C4-2B (cell line): ENCODE measurements around the gene HSD3B7.
A peak's percentile ranks its signal among the peaks of the same experiment; 100 is the strongest.

Source experiments
- H3K27ac ChIP-seq: fragments of 450-650 bp; 2 replicates; pipeline ENCODE4 v1.5.1; 2017
- ZFX ChIP-seq: fragments of 450-650 bp; IDR thresholded peaks from 2 replicates; pipeline ENCODE4 v1.6.1; 2017
- TF ChIP-seq, protein P1 (sequence below): fragments of 450-650 bp; conservative IDR thresholded peaks from 2 replicates; pipeline ENCODE4 v1.5.1; 2017; ENCODE audit warnings: mild to moderate bottlenecking

HSD3B7 gene

DNA sequence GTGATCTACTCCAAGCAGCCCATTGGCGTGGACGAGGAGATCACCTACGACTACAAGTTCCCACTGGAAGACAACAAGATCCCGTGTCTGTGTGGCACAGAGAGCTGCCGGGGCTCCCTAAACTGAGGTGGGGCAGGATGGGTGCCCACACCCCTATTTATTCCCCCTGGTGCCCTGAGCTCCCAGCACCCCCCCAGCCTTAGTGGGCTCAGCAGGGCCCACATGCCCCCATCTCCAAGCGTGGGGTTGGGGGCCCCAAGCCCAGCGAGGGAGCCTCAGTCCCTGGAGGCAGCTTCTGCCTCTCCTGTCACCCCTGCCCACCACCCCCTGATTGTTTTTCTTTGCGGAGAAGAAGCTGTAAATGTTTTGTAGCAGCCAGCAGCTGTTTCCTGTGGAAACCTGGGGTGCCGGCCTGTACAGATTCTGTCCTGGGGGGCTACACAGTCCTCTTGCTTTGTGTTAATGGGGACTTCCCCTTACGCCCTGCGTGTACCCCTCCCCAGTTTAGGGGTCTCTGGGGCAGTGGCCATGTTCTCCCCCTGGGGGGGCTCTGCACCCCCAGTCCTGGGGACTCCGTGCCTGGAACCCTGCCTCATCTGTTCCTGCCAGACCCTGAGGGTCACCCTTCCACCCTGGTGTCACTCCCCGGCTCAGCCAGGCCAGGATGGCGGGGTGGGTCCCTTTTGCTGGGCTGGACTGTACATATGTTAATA lies 953 bp upstream of the HSD3B7 start:
- no peak overlapping the region for H3K27ac ChIP-seq
- TF ChIP-seq, protein P1, sequence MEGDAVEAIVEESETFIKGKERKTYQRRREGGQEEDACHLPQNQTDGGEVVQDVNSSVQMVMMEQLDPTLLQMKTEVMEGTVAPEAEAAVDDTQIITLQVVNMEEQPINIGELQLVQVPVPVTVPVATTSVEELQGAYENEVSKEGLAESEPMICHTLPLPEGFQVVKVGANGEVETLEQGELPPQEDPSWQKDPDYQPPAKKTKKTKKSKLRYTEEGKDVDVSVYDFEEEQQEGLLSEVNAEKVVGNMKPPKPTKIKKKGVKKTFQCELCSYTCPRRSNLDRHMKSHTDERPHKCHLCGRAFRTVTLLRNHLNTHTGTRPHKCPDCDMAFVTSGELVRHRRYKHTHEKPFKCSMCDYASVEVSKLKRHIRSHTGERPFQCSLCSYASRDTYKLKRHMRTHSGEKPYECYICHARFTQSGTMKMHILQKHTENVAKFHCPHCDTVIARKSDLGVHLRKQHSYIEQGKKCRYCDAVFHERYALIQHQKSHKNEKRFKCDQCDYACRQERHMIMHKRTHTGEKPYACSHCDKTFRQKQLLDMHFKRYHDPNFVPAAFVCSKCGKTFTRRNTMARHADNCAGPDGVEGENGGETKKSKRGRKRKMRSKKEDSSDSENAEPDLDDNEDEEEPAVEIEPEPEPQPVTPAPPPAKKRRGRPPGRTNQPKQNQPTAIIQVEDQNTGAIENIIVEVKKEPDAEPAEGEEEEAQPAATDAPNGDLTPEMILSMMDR = no peak
- no peak for TF ChIP-seq ZFX

DNA sequence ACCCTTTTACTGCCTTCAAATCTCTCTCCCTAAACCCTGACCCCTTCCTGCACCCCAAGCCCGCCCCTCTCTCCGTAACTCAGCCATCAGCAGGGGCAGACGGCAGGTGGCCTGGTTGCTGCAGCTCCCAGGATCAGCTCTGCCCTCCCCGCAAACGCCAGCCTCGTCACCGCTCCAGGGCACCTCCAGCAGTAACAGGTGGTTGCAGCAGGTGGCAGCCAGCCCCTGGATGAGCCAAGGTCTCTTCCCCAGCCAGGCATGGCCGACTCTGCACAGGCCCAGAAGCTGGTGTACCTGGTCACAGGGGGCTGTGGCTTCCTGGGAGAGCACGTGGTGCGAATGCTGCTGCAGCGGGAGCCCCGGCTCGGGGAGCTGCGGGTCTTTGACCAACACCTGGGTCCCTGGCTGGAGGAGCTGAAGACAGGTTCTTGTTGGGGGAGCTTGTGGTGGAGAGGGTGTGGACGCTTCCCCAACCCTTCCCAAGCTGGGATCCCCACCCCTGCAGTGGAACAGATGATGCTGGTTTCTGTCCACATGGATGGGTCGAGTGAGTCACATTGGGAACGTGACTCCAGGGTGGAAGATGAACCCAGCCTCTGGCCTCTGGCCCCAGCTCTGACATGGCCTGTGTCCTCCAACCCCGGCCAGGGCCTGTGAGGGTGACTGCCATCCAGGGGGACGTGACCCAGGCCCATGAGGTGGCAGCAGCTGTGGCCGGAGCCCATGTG lies 558 bp downstream of the HSD3B7 start:
- peak overlapping the region; percentile 68 for H3K27ac ChIP-seq
- TF ChIP-seq, protein P1 = peak; percentile 53; the same call in 1 of the 2 replicates
- no peak for TF ChIP-seq ZFX

DNA sequence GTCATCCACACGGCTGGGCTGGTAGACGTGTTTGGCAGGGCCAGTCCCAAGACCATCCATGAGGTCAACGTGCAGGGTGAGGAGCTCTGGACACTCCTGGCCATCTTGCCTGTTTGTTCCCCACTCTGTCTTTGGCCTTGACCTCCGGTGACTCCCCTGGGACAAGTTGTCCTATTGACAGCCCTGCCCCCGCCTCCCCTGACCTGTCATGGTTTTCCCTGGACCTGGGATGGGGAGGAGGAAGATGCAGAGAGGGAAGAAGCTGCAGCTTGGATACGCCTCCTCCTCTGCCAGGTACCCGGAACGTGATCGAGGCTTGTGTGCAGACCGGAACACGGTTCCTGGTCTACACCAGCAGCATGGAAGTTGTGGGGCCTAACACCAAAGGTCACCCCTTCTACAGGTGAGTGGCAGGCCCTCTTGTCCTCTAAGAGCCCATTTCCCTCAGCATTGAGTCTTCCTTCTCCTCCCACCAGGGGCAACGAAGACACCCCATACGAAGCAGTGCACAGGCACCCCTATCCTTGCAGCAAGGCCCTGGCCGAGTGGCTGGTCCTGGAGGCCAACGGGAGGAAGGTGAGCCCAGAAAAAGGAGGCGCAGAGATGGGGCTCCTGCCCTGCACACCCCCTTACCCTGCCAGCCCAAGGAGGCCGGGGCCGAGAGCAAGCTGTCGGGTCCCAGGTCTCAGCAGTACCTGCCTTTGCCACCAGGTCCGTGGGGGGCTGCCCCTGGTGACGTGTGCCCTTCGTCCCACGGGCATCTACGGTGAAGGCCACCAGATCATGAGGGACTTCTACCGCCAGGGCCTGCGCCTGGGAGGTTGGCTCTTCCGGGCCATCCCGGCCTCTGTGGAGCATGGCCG lies 1.4 kb downstream of the HSD3B7 start:
- no peak for TF ChIP-seq ZFX
- TF ChIP-seq, protein P1 = no peak
- peak overlapping the region; percentile 68; the same call in 1 of the 2 replicates for H3K27ac ChIP-seq

DNA sequence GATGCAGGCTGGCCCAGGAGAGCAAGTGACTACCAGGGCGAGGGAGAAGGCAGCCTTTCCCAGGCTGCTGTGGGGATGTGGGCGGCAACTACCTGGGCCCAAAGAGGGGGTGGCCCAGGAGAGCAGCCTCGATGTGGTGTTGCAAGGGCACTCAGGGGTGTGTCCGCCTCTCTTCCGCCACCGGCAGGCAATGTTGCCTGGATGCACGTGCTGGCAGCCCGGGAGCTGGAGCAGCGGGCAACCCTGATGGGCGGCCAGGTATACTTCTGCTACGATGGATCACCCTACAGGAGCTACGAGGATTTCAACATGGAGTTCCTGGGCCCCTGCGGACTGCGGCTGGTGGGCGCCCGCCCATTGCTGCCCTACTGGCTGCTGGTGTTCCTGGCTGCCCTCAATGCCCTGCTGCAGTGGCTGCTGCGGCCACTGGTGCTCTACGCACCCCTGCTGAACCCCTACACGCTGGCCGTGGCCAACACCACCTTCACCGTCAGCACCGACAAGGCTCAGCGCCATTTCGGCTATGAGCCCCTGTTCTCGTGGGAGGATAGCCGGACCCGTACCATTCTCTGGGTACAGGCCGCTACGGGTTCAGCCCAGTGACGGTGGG lies 2.7 kb downstream of the HSD3B7 start:
- no peak for TF ChIP-seq ZFX
- TF ChIP-seq, protein P1 = no peak
- H3K27ac ChIP-seq = no peak overlapping the region

DNA sequence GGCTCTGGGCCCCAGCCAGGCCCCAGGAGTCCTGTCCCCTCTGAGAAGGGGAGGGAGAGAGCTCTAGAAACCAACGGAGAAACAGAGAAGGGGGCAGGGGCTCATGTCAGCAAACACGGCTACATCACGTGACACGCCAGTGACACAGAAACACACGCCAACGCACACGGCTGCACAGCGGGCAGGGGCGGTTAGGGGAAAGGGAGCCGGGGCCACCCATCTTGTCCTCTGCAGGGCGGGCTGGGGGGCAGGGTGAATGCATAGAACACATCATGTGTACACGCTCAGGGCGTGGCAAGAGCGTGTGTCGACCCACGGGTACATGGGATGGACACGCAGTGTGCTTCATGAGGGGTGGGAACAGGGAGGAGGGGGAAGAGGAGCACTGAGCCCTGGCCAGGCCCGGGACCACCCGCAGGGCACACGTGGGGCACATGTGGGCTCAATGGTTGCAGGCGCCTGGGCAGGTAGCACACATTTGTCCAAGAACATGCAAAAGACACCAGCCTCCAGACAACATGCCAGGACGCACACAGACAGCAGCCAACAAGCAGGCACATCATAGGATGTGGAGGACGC lies 4.6 kb downstream of the HSD3B7 start:
- no peak overlapping the region for H3K27ac ChIP-seq
- TF ChIP-seq, protein P1 = no peak
- no peak for TF ChIP-seq ZFX

DNA sequence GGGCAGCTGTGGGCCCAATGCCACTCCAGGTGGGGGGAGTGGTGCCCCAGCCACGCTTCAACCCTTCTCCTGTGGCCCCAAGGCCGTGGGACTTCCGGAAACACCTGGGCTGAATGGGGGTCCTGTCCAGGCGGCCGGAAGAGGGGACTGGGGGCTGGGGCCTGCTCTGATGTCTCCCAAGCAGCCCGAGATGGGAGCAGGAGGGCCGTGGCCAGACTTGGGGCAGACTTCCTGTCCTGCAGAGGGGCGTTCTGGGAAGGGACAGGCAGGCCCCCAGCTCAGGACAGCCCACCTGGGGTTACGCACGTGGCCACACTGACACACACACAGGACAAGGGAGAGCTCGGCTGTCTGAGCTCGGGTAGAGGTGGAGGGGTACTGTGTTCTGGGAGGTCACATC lies 5.1 kb downstream of the HSD3B7 start:
- no peak for TF ChIP-seq ZFX
- TF ChIP-seq, protein P1 = no peak
- no peak overlapping the region for H3K27ac ChIP-seq
